Tracheal epithelial cell (primary cell): ENCODE measurements around the gene GRIA2. TPM values are rescaled to one million over a fixed set of nuclear protein-coding genes. Genes with fewer than 3 reads are reported as not detected.

Source experiments
- total RNA-seq: library from RNA; depleted of rRNA; stranded (reverse); fragments of >200 nt; gene quantifications from 2 replicates; pipeline ENCODE4 v1.2.1, GENCODE V29; 2014

The GRIA2 gene
- not detected in 2 replicates for total RNA-seq

DNA sequence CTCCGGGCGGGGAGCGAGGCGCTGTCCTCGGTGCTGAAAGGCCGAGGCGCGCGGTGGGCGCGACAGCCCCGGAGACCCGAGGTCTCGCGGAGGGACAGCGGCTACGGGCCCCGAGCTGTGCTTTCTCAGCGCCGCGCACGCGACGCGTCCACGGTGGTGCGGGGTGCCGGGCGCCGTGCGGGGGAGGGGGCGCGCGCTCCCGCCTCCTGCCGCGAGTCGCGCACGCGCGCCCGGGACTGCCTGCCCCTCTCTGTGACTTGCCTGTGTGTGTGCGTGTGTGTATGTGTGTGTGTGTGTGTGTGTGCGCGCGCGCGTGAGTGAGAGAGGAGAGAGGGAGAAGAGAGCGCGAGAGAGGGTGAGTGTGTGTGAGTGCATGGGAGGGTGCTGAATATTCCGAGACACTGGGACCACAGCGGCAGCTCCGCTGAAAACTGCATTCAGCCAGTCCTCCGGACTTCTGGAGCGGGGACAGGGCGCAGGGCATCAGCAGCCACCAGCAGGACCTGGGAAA lies at the start of gene GRIA2:
Gene GRIA2, plus strand, starts transcription at position 358 of the 511 bp plus-strand sequence. CDS start 315 bp downstream, outside the sequence.

Other genes with a start within 250 kb of the GRIA2 start
- 39.2 and 48.9 TPM in 2 replicates for gene PDGFC, start 248.9 kb upstream of the GRIA2 start, total RNA-seq
- gene GLRB, start 144.6 kb upstream of the GRIA2 start, total RNA-seq: 2.1 and 3.4 TPM in 2 replicates